ENCODE data around the gene MPRIP. TPM values are rescaled to one million over a fixed set of nuclear protein-coding genes. Genes with fewer than 3 reads are reported as not detected.

MPRIP gene
- total RNA-seq, 4 donors from 2014 or later, result 61.5 to 407 (median 103) TPM

DNA sequence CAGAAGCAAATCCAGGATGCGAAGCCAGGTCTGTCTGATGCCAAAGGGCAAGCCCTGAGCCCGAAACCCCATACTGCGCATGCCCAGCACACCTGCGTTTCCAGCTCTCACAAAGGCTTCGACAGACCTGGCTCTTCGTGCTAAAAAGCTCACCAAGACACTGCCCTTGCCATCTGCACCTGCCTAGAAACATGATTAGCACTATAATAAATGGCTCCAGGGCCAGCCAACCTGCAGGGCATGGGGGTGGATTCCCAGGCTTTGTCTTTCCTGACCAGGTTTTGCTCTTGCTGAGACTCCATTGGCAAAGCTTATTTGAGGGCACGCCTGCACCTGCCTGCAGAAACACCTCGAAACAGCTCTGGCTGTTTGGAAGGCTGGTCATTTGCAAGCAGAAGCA, 178.3 kb downstream of the MPRIP start:
- H3K9me3 ChIP-seq, result no peaks in the 10 kb centered on the region
- no peaks in the 10 kb centered on the region for H3K4me1 ChIP-seq
- no peaks in the 10 kb centered on the region for H3K27me3 ChIP-seq
- no peak overlapping the region for H3K4me3 ChIP-seq
- no peak overlapping the region for H3K27ac ChIP-seq
- H3K36me3 ChIP-seq, result no peaks in the 10 kb centered on the region
- intact Hi-C loops (cut with DNase I; ENCODE audit: low total_unique reads), result no loop called here
- no peak for TF ChIP-seq POLR2A (IDR thresholded peaks at IDR 0.05)
- TF ChIP-seq, protein P1, sequence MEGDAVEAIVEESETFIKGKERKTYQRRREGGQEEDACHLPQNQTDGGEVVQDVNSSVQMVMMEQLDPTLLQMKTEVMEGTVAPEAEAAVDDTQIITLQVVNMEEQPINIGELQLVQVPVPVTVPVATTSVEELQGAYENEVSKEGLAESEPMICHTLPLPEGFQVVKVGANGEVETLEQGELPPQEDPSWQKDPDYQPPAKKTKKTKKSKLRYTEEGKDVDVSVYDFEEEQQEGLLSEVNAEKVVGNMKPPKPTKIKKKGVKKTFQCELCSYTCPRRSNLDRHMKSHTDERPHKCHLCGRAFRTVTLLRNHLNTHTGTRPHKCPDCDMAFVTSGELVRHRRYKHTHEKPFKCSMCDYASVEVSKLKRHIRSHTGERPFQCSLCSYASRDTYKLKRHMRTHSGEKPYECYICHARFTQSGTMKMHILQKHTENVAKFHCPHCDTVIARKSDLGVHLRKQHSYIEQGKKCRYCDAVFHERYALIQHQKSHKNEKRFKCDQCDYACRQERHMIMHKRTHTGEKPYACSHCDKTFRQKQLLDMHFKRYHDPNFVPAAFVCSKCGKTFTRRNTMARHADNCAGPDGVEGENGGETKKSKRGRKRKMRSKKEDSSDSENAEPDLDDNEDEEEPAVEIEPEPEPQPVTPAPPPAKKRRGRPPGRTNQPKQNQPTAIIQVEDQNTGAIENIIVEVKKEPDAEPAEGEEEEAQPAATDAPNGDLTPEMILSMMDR (IDR thresholded peaks at IDR 0.05), result no peak
- no peak for DNase-seq

DNA sequence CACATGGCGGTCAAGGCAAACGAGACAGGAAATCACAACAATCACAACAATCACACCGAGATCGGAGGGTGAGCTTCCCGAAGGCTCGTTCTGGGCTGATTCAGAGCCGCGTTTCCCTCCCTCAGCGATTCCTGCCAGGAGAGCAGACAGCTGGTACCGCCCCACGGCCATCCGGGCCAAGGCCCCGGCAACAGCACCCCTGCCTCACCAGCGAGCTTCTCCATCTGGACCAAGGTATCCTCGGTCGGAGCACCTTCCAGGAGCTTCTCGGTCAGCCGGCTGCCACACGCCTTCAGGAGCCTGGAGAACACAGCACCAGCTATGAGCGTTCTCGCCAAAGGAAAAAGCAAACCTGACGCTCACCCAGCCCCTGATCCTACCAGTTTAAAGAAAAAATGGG, 179.1 kb downstream of the MPRIP start:
- TF ChIP-seq, protein P1 (IDR thresholded peaks at IDR 0.05), result no peak
- TF ChIP-seq POLR2A (IDR thresholded peaks at IDR 0.05), result no peak
- no peak for DNase-seq
- no peak overlapping the region for H3K27ac ChIP-seq
- no peaks in the 10 kb centered on the region for H3K9me3 ChIP-seq
- no peaks in the 10 kb centered on the region for H3K4me1 ChIP-seq
- H3K27me3 ChIP-seq, result no peaks in the 10 kb centered on the region
- no peaks in the 10 kb centered on the region for H3K36me3 ChIP-seq
- intact Hi-C loops (cut with DNase I; ENCODE audit: low total_unique reads), result no loop called here
- no peak overlapping the region for H3K4me3 ChIP-seq

DNA sequence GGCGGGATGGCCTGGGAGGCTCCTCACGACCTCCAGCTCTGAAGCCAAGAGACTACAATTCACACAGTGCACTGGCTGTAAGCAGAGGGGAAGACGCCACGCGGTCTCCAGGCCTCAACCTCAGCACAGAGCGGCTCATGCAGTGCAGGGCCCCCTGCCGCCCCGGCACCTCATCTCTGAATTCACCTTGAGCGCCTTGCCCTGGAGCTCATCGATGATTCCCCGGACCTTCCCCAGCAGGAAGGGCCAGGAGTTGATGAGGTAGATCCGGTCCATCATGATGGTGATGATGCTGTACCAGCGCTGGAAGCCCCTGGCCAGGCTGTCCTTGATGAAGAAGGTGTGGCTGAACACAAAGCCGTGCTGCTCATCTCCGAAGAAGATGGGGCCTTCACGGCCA, 181.5 kb downstream of the MPRIP start:
- intact Hi-C loops (cut with DNase I; ENCODE audit: low total_unique reads), result no loop called here
- Histone ChIP-seq H3K4me1 (no peaks in the 10 kb centered on the region), H3K27ac (no peak overlapping the region), H3K36me3 (no peaks in the 10 kb centered on the region), H3K9me3 (no peaks in the 10 kb centered on the region), H3K4me3 (no peak overlapping the region), H3K27me3 (no peaks in the 10 kb centered on the region)
- no peak for TF ChIP-seq POLR2A (IDR thresholded peaks at IDR 0.05)
- TF ChIP-seq, protein P1 (IDR thresholded peaks at IDR 0.05), result no peak
- DNase-seq, result no peak

DNA sequence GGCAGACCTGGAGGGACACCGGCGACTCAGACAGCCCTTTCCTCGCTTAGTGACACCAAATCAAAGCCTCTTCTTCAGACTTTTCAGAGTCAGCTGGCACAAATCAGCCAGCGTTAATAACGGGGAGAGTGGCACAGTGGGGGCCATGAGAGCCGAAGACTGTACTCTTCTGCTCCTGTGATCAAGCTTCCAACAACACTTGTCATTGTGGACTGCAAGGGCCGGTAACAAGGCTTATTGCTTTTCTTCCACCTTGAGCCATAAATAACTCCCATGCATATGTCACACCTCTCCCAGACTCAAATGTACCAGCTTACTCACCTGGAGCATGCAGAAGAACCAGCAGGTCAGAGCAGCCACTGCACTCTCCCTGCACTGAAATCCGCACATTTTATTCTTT, 181.9 kb downstream of the MPRIP start:
- no peak for DNase-seq
- H3K27ac ChIP-seq, result no peak overlapping the region
- H3K4me1 ChIP-seq, result no peaks in the 10 kb centered on the region
- H3K36me3 ChIP-seq, result no peaks in the 10 kb centered on the region
- H3K9me3 ChIP-seq, result no peaks in the 10 kb centered on the region
- intact Hi-C loops (cut with DNase I; ENCODE audit: low total_unique reads), result no loop called here
- TF ChIP-seq POLR2A (IDR thresholded peaks at IDR 0.05), result no peak
- TF ChIP-seq, protein P1 (IDR thresholded peaks at IDR 0.05), result no peak
- no peak overlapping the region for H3K4me3 ChIP-seq
- no peaks in the 10 kb centered on the region for H3K27me3 ChIP-seq

DNA sequence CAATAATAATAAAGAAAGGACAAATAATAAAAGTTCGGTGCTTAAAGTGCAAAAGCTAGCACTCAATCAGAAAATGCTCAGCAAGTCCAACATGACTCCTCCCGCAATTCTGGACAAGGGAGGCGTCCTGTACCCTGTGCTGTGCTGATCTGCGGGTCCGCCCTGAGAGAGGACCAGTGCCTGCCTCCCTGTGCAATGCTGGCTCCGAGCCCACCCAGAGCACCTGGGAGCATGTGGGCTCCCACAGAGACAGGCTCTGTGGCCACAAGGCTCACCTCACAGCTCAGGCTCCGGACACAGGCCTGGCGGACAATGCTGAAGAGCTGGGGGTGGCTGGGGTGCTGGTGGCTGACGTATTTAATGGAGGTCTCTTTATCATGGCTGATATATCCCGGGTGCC, 183.6 kb downstream of the MPRIP start:
- no peaks in the 10 kb centered on the region for H3K36me3 ChIP-seq
- intact Hi-C loops (cut with DNase I; ENCODE audit: low total_unique reads), result no loop called here
- TF ChIP-seq, protein P1 (IDR thresholded peaks at IDR 0.05), result no peak
- no peak for TF ChIP-seq POLR2A (IDR thresholded peaks at IDR 0.05)
- no peak for DNase-seq
- H3K9me3 ChIP-seq, result no peaks in the 10 kb centered on the region
- H3K4me1 ChIP-seq, result no peaks in the 10 kb centered on the region
- H3K4me3 ChIP-seq, result no peak overlapping the region
- no peak overlapping the region for H3K27ac ChIP-seq
- H3K27me3 ChIP-seq, result no peaks in the 10 kb centered on the region
